GM12873 (cell line): ENCODE measurements around the gene PPP1R12A.

Experiments
- TF ChIP-seq, protein P1 (sequence below): IDR thresholded peaks from 2 replicates; pipeline ENCODE4 v1.5.1; 2012; ENCODE audit warnings: low read depth, mild to moderate bottlenecking, moderate library complexity, low read length, control low read depth; ENCODE audit not compliant: insufficient read depth; ENCODE audit errors: missing control alignments

PPP1R12A gene

DNA sequence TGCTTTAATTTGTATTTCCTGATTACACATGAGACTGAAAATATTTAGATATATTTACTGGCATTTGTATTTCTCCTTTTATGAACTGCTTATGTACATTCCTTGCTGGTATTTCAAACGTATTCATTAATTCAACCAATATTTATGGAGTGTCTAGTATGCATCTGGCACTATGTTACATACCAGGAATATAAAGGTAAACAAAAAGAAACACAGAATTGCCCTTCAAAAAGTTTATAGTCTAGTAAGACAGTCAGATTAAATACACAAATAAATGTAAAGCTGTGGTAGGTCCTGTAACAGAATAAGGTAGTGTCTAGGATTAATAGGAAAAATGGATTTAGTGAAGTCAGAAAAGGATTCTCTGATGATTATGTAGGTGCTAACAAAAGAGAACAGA is 87.5 kb downstream of the PPP1R12A start:
- TF ChIP-seq, protein P1, sequence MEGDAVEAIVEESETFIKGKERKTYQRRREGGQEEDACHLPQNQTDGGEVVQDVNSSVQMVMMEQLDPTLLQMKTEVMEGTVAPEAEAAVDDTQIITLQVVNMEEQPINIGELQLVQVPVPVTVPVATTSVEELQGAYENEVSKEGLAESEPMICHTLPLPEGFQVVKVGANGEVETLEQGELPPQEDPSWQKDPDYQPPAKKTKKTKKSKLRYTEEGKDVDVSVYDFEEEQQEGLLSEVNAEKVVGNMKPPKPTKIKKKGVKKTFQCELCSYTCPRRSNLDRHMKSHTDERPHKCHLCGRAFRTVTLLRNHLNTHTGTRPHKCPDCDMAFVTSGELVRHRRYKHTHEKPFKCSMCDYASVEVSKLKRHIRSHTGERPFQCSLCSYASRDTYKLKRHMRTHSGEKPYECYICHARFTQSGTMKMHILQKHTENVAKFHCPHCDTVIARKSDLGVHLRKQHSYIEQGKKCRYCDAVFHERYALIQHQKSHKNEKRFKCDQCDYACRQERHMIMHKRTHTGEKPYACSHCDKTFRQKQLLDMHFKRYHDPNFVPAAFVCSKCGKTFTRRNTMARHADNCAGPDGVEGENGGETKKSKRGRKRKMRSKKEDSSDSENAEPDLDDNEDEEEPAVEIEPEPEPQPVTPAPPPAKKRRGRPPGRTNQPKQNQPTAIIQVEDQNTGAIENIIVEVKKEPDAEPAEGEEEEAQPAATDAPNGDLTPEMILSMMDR = no peak

DNA sequence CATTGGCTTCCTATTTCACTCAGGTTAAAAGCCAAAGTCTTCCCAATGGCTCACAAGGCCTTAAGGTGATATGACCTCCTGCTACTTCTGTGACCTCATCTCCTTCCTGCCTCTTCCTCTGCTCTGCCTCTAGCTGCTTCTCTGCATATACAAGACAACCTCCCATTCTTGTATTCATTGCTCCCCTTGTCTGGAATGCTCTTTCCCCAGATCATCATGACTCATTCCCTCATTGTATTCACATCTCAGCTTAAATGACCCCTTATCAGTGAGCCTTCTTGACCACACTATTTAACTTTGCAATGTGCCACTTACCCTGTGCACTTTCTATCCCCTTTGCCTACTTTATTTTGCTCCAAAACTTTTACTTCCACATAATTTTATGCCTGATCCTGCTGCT is 90.2 kb downstream of the PPP1R12A start:
- TF ChIP-seq, protein P1 = no peak

DNA sequence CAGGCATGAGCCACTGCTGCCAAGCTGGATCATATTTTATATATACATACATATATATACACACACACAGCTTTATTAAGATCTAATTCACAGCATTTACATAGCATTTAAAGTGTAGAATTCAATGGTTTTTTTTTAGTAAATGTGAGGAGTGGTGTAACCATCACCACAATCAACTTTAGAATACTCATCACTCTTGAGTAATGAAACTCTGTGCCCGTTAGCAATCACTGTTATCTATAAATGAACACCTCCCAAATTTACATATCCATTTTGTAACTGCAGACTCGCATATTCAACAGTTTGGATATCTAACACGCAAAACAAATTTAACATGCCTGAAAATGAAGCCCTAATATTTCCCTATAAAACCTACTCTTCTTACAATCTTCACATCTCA is 90.9 kb downstream of the PPP1R12A start:
- TF ChIP-seq, protein P1 = no peak

DNA sequence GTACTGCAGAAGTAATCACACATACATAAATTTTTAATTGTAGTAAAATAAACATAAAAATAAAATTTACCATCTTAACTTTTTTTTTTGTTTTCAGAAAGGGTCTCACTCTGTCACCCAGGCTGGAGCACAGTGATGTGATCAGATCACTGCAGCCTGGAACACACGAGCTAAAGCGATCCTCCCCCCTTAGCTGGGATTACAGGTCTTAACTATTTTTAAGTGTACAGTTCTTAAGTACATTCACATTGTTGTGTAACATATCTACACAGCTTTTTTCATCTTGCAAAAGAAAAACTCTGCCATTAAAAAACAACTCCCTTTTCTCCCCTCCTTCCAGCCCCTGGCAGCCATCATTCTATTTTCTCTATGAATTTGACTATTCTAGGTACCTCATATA is 92.3 kb downstream of the PPP1R12A start:
- TF ChIP-seq, protein P1 = no peak

DNA sequence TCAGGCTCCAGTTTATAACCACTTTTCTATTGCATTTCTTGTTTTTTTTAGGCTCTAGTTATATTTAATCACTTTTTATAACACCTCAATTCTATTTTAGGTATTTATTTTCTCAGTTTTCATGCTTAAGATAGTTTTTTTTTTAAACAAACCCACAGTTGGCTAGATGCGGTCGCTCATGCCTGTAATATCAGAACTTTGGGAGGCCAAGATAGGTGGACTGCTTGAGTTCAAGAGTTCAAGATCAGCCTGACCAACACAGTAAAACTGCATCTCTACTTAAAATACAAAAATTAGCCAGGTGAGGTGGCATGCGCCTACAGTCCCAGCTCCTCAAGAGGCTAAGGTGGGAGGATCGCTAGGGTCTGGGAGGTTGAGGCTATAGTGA is 93.0 kb downstream of the PPP1R12A start:
- TF ChIP-seq, protein P1 = no peak

DNA sequence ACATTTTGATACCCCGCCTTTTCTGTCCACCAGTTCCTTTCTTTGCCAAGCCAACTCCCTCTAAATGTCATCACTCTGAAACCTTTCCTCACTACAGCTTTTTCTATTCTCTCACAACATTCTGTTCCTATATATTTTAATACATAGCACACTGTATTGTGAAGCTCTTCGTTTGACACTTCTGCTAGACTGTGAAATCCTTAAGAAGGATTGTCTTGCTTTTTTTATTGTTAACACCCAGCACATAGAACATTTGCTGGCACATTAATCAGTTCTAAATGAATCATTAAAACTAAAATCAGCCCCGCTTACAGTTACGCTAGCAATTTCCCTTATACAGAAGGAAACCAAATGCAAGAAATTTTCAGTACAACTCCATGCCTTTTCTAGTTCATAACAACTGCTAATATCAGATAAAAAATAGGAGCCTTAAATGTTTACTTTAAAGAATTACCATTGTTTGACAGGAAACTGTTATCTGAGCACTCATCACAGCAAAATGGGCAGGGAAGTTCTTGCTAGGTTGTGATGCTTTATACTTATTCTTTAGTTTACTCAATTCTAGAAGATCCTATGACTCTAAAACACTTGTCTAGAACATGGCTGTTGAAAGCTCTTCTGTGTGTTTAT is 93.5 kb downstream of the PPP1R12A start:
- TF ChIP-seq, protein P1 = no peak

DNA sequence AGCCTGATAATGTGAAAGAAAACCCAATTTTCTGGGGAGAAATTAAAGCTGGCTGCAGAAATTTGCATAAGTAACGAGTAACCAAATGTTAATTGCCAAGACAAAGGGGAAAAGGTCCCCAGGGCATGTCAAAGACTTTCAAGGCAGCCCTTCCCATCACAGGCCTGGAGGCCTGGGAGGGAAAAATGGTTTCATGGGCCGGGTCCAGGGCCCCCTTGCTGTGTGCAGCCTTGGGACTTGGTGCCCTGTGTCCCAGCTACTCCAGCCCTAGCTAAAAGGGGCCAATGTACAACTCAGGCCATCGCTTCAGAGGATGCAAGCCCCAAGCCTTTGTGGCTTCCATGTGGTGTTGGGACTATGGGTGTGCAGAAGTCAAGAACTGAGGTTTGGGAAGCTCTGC is 96.5 kb downstream of the PPP1R12A start:
- TF ChIP-seq, protein P1 = no peak
